ENCODE results near the gene SURF2. TPM values are rescaled to one million over a fixed set of nuclear protein-coding genes. Genes with fewer than 3 reads are reported as not detected.
"Not testable (repeated sequence)": the region's sequence is repeated elsewhere in the genome, so short reads cannot be mapped to it uniquely, and the experiment has no call there.

Gene SURF2
- total RNA-seq, 1 donor from 2014 or later: 12.0 TPM

- ATAC-seq (no peak), DNase-seq (peak; percentile 30)
- intact Hi-C loops (cut with DNase I): no loop called here
- no peak for TF ChIP-seq CTCF (IDR thresholded peaks at IDR 0.05)
- Histone ChIP-seq H3K4me3 (no peak overlapping the region), H3K36me3 (no peaks in the 10 kb centered on the region), H3K9me3 (no peaks in the 10 kb centered on the region), H3K27ac (no peak overlapping the region), H3K4me1 (no peaks in the 10 kb centered on the region), H3K27me3 (no peaks in the 10 kb centered on the region)
These were observed 34.9 kb upstream of the SURF2 start for GRCh38 chr9:133321411-133321935.

GRCh38 chr9:133322701-133323100, 33.6 kb upstream of the SURF2 start:
- Histone ChIP-seq H3K4me3 (no peak overlapping the region), H3K4me1 (no peaks in the 10 kb centered on the region), H3K27me3 (no peaks in the 10 kb centered on the region), H3K9me3 (no peaks in the 10 kb centered on the region), H3K27ac (no peak overlapping the region), H3K36me3 (no peaks in the 10 kb centered on the region)
- intact Hi-C loops (cut with DNase I): no loop called here
- no peak for TF ChIP-seq CTCF (IDR thresholded peaks at IDR 0.05)
- no peak for ATAC-seq
- DNase-seq: no peak

- ATAC-seq: no peak
- Histone ChIP-seq H3K36me3 (no peaks in the 10 kb centered on the region), H3K9me3 (no peaks in the 10 kb centered on the region), H3K27me3 (no peaks in the 10 kb centered on the region), H3K27ac (no peak overlapping the region), H3K4me3 (no peak overlapping the region), H3K4me1 (no peaks in the 10 kb centered on the region)
- DNase-seq: peak; percentile 52
- intact Hi-C loops (cut with DNase I): no loop called here
- TF ChIP-seq CTCF (IDR thresholded peaks at IDR 0.05): no peak
These were observed 33.1 kb upstream of the SURF2 start for GRCh38 chr9:133323211-133323610.

- no peak overlapping the region for H3K4me3 ChIP-seq
- no peak for TF ChIP-seq CTCF (IDR thresholded peaks at IDR 0.05)
- DNase-seq (peak; percentile 48), ATAC-seq (no peak)
- H3K27ac ChIP-seq: no peak overlapping the region
- no peaks in the 10 kb centered on the region for H3K36me3 ChIP-seq
- H3K27me3 ChIP-seq: no peaks in the 10 kb centered on the region
- intact Hi-C loops (cut with DNase I): no loop called here
- H3K9me3 ChIP-seq: no peaks in the 10 kb centered on the region
- no peaks in the 10 kb centered on the region for H3K4me1 ChIP-seq
These were observed 32.2 kb upstream of the SURF2 start for GRCh38 chr9:133323991-133324703.

GRCh38 chr9:133327021-133327420, 29.3 kb upstream of the SURF2 start:
- intact Hi-C loops (cut with DNase I); DNase-seq; H3K4me1 ChIP-seq; H3K27ac ChIP-seq; H3K4me3 ChIP-seq; H3K9me3 ChIP-seq; H3K27me3 ChIP-seq; ATAC-seq: not testable (repeated sequence)
- peaks cover 20% of the 10 kb centered on the region for H3K36me3 ChIP-seq

GRCh38 chr9:133327834-133328484, 28.4 kb upstream of the SURF2 start:
- Histone ChIP-seq H3K27me3 (no peaks in the 10 kb centered on the region), H3K36me3 (peaks cover 30% of the 10 kb centered on the region), H3K4me1 (no peaks in the 10 kb centered on the region), H3K27ac (no peak overlapping the region), H3K9me3 (no peaks in the 10 kb centered on the region), H3K4me3 (no peak overlapping the region)
- TF ChIP-seq CTCF (IDR thresholded peaks at IDR 0.05): no peak
- intact Hi-C loops (cut with DNase I): no loop called here
- DNase-seq (peak; percentile 38), ATAC-seq (no peak)

Measured in upper lobe of right lung (tissue), 1 donor.